OCI-M2 (cell line): Measurements from ENCODE around the gene GRIP2.

Experiments used
- DNase-seq: peaks from one replicate; lab custom pipeline; 2025; ENCODE audit not compliant: unreplicated experiment; lab: John Stamatoyannopoulos, UW

Gene GRIP2

GRCh38 chr3:14562121-14562890, 22.2 kb upstream of the GRIP2 start:
- DNase-seq = no peak

DNA sequence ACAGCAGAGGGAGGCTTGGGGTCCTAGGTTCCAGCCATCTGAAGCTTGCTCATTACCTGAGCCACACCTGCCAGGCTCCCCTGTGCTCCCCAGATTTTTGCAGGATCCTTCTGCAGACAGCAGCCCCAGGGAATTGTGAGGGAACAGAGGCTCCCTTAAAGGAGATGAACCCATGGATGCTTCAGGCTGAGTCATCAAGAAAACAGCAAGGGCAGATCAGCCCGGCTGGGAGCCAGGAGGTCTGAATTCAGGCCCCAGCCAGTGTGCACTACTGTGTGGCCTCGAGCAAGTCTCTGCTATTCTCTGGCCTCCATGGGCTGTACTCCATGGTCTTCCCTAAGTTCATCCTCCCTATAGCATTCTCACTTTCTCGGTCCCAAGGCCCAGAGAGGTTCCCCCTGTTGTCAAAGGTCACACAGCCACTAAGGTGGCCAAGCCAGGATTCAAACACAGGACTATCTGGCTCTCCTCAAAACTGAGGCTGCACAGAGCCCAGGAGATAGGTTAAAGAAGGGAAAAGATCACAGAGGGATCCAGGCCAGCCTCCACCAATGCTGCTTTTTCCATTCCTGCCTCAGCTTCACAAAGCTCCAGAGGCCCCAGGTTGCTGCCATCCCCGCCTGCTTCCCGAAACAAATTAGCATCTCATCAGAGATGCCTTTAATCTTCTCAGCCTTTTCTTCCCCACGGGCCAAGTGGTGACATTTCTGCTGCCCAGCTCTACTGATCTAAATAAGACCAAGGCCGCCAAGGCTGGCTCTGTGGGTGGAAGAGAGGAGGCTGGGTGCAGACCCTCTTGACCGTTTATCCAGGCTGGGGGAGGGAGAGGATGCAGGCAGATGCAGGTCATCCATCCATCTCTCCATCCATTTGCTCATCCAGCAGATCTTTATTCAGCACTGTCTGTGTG, 21.2 kb upstream of the GRIP2 start:
- DNase-seq = no peak

DNA sequence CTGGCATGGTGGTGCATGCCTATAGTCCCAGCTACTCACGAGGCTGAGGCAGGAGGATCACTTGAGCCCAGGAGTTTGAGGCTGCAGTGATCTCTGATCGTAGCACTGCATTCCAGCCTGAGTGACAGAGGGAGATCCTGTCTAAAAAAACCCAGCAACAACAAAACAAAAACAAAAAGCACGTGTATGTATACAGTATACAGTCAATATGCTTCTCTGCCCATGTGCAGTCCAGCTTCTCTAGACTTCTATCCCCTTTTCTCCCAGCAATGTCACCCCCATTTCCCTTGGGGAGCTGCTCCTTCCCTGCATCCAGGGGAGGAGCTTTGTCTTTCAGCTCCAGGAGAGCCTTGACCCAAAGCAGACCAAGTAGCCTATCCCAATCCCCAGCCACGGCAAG, 20.0 kb upstream of the GRIP2 start:
- no peak for DNase-seq

DNA sequence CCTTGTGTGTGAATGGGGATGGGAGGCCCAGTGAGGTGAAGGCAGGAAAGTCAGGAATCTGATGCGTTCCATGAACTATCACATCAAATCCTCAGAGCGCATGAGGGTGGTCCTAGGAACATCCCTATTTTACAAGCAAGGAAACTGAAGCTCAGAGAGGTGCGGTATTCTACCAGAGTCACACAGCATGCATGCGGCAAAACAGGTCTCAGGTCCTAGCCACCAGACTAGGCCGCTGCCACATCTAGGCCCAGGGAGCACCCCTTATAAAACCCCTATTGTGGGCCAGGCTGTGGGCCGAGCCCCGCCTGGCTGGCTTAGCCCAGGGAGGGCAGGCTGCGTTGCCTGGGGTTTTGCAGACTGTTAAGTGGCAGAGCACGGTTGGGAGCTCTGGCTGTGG, 17.9 kb upstream of the GRIP2 start:
- DNase-seq = no peak

DNA sequence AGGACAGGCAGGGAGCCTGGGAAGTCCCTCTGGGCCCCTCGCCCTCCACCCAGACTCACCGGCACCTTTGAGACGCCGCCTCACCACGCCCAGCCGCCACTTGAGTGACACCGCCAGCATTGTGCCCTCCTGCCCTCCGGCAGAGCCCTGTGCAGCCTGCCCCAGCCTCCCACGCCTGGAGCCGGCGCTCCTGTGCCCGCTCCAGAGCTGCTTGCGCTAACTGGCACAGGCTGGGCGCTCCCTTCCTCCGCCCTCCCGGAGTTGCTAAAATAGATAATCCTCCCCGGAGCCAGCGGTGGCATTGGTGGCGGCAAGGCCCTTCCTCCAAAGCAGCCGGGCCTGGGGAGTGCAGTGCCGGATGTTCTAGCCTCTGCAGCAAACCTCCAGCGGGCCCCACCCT, 15.7 kb upstream of the GRIP2 start:
- no peak for DNase-seq

DNA sequence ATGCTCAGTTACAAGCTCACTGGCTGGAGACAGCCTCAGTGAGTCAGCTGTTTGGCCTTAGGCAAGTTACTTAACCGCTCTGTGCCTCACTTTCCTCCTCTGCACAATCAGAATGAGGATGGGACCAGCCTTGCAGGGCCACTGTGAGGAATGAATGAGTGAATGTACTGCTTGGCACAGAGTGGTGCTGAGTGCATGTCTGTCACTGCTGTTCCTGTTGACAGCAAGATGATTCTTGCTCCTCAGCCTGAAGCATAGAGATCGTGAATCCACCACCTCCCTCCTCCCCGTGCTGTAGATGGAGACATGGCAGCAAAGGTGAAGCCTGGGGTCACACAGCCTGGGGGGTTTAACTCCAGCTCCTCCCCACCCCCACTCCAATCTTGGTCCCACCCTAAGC, 14.6 kb upstream of the GRIP2 start:
- no peak for DNase-seq

DNA sequence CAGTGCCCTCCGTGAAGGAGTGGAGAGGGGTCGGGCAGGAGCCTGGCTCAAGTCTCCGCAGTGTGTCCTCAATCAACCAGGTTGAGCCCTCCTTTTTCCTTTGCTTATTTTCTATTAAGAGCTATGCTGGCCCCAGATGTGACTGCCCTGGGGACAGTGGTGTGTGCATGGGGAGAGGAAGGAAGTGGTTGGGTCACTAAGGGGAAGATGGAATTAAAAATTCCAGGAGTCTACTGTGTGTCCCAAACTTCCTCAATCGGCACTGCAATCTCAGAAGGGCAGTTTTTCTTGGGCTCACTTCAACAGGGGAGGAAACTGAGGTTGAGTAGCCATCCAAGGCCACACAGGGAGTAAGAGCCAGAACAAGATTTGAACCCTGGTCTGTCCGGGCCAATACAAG, 13.7 kb upstream of the GRIP2 start:
- DNase-seq = no peak

DNA sequence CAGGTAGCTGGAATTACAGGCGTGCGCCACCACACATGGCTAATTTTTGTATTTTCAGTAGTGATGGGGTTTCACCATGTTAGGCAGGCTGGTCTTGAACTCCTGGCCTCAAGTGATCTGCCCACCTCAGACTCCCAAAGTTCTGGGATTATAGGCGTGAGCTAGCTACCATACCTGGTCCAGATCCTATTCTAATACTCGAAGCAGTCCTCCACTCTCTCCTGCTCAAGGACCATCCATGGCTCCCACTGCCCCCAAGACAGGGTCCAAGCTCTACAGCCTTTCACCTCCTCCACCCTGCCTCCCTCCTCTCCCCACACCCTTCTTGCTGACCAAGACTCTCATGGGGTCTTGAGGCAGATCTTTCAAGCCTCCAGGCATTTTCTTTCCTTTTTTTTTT, 12.6 kb upstream of the GRIP2 start:
- DNase-seq = no peak

- no peak for DNase-seq
These were observed 12.0 kb upstream of the GRIP2 start for GRCh38 chr3:14552041-14552648.

DNA sequence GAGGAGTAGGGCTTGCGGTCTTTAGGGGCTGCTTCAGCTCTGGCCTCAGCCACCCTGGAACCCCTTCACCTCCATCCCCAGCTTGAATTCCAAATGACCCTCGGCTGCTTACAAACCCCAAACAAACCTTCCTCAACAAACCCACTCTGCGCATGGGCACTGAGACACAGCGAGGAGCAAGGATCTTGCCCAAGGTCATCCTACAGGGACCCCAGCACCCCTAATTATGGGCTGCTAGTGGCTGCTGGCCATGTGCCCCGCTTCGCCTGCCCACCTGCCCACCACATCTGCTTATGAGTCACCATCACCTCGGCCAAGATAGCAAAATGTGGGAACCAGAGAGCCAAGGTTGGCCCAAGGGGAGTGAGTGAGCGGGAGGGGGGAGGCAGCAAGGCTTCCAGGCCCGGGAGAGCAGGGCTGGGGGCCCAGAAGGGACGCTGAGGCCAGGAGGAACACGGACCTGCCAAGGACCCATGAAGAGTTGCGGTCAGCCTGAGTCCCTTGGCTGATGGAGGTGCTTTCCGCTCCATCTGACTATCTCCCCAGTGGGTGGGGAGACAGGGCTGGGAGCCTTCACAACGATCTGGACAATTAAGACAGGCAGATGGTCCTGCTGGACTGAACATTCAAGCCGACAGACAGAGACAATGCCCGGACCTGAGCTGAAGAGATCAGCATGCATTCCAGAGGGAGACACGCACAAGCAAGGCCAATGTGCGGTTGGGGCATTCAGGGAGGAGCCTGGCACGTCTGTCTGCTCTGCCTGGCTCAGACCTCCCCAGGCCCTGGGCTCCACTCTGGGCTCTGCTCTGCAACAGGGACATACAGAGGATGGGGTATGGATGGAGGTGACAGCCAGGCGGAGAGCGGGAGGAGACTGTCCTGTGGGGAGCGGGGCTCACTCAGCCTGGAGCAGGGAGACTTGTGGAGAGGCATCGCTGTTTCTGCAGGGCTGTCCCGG, 10.8 kb upstream of the GRIP2 start:
- no peak for DNase-seq

GRCh38 chr3:14550181-14550580, 10.0 kb upstream of the GRIP2 start:
- DNase-seq = no peak

DNA sequence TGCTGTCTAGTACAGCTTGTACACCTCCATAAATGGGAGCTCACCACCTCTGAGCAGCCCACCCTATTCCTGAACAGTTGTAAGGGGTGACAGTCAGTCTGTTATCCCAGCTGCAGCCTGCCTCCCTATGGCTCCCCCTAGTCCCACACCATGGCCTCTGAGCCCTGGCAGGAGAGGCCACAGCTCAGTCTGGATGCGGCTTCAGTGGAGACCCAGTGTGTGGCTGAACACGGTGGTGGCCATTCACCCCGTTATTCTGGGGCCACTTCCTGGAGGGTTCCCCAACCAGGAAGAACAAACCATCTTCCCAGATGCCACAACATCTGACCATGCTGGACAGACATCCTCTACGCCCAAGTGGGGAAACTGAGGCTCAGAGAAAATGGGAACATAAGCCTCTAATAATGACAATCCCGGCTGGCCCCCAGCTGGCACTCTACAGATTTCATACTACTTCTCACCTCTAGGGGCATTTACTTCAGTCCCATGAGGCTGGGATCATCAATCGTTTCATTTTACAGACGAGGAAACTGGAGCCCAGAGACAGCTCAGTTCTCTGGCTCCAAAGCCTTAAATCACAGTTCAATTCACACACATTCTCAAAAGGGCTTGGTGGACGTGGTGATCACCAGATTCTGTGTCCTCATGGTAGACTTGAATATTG, 9.2 kb upstream of the GRIP2 start:
- no peak for DNase-seq

DNA sequence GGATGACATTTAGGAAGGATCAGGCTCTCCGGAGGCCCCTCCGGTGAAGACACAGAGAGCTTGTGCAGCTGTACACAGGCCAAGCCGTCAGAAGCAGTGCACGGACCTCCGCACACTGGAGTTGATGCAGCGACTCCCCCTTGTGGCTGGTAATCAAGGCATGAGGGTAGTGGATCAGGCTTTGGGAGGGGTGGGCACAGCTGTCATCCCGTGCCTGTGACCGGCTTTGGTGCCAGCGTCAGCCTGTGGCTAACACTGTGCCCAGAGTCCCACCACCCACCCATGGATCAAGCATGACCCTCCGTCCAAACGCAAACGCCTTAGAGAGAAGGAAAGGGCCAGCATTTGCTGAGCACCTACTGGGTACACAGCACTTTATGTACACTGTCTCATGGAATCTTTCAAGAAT, 8.2 kb upstream of the GRIP2 start:
- DNase-seq = no peak

GRCh38 chr3:14547693-14548092, 7.6 kb upstream of the GRIP2 start:
- no peak for DNase-seq

GRCh38 chr3:14546041-14546440, 5.9 kb upstream of the GRIP2 start:
- no peak for DNase-seq

DNA sequence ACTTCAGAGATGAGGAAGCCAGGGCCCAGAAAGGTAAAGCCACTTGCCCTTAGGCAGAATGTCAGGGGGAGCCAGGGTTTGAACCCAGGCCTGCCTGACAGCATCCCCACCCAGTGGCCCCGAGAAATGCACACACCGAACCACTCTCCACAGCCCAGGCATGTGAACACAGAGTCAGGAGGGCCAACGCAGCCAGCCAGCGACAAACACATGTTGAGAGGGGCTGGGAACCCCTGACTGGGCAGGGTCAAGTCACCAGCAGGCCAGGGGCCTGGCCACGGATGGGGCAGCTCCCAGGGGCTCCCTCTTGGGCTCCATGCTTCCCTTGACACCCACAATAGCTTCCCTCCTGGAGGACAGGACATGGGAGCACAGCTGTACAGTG, 5.1 kb upstream of the GRIP2 start:
- DNase-seq = no peak

DNA sequence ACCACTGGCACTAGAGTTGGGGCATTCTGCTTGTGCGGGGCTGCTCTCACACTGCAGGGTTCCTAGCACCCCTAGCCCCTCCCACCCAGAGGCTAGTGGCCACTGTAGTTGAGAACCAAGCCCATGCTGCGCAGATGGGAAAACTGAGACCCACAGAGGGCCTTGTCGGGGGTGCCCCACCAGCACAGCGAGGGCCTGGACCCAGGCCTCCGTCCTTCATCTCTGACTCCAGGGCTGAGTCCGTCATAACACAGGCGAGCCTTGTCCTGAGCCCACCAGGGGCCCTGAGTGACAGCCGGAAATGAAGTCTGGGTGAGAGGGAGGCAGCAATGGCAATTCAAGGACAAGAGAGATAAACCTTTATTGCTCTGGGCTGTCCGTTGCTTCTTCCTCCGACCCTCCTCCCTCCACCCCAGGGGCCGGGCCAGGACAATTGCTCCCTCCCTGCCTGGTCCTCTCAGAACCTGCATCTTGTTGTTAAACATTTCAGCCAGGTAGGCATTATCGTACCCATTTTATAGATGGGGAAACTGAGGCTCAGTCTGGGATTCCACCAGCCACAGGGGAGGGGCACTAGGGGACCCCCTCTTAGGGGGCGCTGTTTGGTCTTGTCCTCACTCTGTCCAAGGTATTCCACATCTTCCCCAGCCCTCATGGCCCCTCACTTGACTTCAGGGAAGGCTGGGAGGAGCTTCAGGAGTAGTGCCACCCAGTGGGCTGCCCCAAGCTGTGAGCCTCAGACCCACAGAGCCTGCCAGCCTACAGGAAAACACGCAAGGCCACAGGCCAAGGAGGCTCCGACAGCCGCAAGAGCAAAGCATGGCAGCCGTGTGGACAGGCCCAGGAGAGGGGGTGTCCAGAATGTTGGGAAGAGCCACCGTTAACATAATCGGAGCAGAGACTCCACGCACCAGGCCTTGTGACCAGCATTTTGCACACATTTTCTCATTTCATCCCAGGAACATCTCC, 4.4 kb upstream of the GRIP2 start:
- DNase-seq = no peak

DNA sequence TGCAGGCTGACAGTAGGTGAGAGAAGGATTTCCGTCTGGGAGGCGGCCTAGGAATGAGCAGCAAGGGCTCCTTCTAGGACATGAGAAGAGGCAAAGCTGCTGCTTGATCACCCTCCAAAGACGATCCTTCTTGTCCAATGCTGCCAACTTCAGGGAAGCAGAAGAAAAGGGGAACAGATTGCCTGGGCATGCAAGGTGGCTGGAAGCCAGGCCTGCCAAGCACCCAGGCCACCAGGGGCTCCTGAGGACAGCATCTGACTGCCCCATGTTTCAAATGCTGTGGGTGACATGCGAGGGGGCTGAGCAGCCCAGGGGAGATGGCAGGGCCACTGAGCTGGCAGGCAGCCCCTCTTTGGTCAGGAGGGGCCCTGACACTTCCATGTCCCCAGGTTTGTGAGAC, 3.3 kb upstream of the GRIP2 start:
- no peak for DNase-seq

DNA sequence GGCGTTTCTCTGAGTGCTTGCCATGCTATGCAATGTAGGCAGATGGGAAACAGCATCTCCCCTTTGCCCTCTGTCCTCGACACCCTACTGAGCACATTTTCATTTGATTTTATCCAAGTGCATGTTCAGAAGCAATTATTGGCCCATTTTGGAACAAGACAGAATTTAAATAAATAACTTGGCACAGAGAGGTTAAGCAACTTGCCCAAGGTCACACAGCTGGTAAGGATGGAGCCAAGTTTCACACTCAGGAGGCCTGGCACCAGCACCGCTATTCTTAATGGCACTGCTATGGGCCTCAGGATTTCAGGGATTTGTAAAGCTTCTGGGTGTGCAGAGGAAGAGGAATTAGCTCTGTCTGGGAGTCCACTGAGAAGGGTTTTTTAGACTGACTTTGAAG, 2.5 kb upstream of the GRIP2 start:
- DNase-seq = no peak
